Measurements from ENCODE around the gene HYAL1. TPM values are rescaled to one million over a fixed set of nuclear protein-coding genes. Genes with fewer than 3 reads are reported as not detected.
"Not testable (repeated sequence)": the region's sequence is repeated elsewhere in the genome, so short reads cannot be mapped to it uniquely, and the experiment has no call there.

The HYAL1 gene
- polyA plus RNA-seq, 1 donor = 2.1 TPM

DNA sequence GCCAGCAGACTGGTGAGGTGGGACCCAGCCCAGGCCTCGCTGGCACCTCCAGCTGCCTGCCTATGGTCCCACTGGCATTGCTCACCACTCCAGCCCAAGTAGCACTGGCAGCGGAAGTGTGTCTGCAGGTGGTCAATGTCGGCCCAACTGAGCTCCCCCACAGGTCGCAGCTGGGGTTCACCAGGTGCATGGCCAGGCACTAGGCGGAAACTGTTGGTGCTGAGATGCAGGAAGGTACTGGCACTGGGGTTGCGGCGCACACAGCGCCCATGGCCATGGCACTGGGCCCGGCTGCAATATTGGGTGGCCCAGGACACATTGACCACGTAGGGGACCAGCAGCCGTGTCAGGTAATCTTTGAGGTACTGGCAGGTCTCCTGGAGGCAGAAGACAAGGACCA lies 14.8 kb upstream of the HYAL1 start:
- DNase-seq = no peak

DNA sequence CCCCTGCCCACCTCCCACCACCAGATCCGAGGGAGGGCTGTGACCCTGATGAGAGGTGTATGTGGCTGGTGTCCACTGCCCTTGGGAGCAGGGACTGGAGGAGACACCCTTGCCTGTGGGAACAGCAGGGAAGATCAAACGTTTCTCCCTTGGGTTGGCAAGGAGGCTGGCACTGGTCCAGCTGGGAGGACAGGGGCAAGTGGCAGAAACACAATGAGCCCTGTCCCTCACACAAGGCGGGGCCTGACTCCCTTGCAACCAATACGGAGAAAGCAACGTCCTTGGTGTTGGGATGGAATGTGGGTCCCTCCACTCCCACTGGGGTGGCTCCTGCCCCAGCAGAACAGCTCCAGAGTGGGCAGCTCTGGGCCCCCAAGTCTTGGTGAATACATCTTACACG lies 13.9 kb upstream of the HYAL1 start:
- DNase-seq = no peak

GRCh38 chr3:50316657-50317242 lies 13.4 kb upstream of the HYAL1 start:
- no peak for DNase-seq

DNA sequence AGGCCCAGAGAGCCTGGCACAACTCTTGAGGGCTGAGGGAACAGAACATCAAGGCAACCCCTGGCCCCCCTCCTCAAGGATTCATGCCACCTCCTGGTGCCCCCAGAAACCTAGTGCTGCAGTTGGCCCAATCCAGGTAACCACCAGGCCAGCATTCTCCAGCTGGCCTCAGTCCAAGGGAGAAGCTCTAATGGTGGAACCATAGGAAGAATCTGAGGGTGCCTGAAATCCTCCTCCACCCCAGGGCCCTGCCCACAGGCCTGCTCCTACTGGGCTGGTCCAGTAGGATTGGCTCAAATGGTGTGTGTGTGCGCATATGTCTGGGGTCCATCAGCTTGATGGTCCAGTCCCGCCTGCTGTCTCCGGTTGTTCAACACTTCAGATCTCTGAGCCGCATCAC lies 11.4 kb upstream of the HYAL1 start:
- DNase-seq = no peak

GRCh38 chr3:50314342-50314741 lies 11.0 kb upstream of the HYAL1 start:
- DNase-seq = no peak

DNA sequence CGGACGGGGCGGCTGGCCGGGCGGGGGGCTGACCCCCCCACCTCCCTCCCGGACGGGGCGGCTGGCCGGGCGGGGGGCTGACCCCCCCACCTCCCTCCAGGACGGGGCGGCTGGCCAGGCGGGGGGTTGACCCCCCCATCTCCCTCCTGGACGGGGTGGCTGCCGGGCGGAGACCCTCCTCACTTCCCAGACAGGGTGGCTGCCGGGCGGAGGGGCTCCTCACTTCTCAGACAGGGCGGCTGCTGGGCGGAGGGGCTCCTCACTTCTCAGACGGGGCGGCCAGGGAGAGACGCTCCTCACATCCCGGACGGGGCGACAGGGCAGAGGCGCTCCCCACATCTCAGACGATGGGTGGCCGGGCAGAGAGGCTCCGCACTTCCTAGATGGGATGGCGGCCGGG lies 8.7 kb upstream of the HYAL1 start:
- not testable (repeated sequence) for DNase-seq

DNA sequence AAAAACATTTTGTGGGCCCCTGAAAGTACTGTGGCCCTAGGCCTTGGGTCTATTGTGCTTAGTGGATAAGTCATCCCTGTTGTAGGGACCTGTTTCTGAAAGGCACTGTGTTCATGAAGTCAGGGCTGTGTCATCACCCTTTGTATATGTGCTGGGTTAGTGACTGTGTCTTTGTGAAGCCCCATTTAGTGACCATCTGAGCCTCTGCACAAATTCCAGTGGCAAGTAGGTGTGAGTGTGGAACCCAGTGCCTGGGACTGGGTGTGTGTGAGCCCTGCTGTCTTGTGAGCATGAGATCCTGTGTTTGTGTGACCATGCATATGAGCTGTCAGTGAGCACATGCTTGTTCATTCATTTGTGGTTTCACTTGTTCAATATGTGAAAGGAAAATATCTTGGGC lies 1.2 kb upstream of the HYAL1 start:
- DNase-seq = no peak

DNA sequence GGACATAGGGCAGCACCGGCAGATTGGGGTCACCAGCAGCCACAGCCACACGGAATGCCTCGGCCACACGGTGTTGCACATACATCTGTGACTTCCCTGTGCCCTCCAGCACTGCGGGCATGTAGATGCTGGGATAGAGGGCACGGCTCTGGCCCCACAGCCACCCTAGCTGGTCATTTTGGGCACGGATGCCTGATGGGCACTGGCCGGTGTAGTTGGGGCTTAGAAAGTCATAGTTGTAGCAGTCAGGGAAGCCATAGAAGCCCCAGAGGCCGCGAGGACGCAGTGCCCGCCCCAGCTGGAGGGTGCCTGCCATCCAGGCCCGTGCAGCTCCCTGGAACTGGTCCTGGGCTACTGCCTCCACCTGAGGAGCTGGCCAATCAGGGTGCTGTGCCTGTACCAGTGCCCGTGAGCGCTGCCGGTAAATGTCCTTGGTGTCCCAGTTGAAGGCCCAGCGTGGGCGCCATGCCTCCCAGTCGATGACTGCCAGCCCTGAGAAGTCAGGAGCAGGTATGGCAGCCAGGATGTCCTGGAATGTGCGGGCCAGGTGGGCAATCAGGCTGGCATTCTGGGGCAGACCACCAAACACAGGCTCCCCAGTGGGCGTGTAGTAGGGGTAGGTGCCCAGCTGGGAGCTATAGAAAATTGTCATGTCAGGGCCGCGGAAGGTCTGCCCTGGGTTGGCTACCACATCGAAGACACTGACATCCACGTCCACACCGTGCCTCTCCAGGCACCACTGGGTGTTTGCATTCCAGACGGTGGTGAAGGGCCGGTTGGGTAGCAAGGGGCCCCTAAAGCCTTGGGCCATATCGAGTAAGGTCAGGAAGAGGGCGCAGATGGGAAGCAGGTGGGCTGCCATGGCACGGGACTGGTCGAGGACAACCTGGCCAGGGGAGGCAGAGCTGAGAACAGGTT lies 1.0 kb downstream of the HYAL1 start:
- no peak for DNase-seq

- no peak for DNase-seq
Observed at GRCh38 chr3:50300681-50301254, 2.6 kb downstream of the HYAL1 start.

- DNase-seq = no peak
Observed at GRCh38 chr3:50299929-50300680, 3.3 kb downstream of the HYAL1 start.

DNA sequence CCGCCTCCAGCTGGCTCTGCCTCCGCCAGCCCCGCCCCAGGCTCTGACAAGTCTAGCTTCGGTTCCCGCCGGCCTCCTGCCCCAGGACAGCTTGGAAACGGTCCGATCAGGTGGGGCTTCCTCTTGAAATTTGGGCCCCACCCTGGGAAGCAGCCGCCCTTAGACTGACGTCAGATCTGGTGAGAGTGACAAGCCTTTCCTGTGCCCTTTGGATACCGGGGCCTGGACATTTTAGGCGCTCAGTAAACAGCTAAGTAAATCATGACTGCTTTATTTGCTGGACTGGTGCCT lies 3.8 kb downstream of the HYAL1 start:
- no peak for DNase-seq

DNA sequence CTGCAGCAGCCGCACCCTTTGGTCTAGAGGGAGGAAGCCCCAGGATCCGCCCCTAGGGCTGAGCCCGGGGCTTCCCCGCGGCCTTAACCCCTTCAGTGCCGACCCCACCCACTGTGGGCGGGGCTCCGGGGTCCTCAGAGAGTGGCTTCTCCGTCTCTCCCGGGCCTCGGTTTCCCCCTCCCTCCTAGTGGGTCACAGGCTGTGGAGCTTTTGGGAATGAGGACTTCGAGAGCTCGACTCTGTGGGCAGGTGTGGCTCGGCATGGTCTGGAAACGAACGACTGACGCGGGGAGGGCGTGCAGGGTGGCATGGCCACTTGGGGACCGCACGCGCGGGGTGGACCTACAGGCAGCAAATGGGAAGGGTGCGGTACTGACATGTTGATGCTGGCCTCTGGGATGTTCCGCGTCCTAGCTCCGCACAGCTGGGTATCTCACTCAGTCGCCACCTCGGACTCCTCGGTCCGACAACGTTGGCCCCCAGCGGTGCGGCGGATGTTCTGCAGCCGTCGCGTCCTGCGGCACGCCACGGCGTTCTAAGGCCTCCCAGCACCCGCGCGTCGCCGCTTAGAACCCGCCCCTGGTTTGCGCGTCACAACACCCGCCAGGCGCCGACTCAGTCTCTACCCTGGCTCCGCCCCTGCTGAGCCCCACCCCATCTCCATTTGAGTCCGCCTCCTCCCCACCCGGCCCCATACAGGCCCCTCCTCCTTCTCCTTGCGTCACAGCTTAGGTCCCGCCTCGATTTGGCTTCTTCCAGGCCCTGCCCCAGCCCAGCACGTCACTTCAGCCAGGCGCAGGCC lies 4.3 kb downstream of the HYAL1 start, which contains the start of the genes HYAL3 and NAA80:
TSS of gene HYAL3 (minus strand) at position 570 of the 802 bp plus-strand sequence. CDS start 3,803 bp downstream, outside the sequence.
TSS of gene NAA80 (minus strand) at position 570 of the 802 bp plus-strand sequence. CDS start 1,942 bp downstream, outside the sequence.
- peak; percentile 99 for DNase-seq

- no peak for DNase-seq
Observed at GRCh38 chr3:50297896-50298725, 5.3 kb downstream of the HYAL1 start.

DNA sequence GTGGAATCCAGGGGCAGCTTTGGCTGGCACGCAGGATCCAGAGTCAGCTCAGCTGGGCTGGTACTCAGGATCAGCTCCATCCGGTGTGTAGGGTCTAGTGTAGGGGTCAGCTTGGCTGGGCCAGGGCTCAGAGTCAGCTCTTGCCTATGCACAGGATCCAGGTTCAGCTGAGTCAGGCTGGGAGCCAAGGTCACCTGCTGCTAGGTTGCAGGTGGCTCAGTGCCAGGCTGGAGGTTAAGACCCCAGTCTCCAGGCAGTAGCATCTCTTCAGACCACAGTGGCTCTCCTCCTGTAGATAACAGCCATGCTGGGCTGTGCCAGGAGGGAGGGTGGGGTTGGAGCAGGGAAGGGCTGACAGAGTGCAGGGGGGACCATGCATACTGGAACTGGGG lies 6.0 kb downstream of the HYAL1 start:
- no peak for DNase-seq

DNA sequence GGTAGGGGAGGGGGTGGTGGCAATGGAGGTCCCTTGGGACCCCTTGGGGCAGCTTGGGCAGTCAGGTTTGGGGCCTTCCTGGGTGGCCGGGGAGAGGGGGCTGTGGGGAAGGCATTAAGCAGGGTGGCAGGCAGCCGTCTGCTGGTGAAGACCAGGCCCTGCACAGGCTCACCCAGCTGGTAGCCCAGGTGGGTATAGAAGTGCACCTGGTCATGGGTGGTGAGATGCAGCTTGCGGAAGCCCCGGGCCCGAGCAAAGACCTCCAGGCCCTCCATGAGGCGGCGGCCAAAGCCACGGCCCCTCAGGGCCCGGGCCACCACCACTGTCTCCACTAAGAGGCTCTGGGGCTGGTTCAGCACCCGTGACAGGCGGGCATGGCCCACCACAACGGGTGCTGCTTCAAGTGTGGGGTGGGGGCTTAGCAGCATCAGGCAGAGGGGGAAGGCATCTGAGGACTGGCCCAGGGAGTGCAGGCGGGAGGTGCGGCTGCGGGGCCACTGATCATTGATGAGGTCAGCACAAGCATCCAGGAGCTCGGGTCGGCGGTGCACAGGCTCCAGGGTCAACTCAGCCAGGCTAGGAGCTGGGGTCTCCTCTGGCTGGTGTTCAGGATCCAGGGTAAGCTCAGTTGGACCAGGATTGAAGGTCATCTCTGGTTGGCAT lies 6.5 kb downstream of the HYAL1 start:
- no peak for DNase-seq

DNA sequence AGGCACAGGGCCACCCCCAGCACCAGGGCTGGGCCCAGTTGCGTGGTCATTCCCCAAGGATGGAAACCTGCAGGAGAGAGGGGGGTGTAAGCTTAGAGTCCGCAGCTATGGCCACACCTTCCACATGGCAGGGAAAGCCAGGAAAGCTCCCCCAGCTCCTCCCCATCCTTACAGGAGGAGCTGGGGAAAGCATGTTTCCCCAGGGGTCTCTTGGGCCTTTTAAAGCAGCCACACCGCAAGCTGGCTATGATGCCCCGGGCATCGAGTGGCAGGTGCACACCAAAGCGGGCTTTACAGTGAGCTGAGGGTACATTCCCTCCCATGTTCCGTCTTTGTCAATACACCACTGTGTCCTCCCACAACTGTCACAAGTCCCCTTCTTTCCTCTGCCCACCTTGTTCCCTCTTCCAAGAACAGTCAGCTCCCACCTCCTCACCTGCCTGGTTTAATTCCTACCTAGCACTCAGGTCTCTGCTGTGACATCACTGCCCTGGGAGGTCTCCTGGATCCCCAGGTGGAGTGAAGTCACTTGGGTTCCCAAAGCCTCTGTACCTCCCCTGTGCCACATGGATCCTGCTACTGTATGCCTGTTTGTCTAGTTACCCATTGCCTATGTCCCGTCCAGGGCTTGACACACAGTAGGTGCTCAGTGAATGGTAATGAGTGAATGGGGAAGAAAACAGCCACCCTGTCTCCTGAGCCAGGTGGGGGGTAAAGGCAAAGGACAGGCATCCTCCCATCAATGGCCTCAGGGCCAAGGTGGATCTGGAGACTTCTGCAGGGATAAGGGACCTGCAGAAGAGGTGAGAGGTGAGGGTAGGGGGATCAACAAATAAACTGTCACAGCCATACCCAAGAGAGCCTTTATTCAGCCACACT lies 7.6 kb downstream of the HYAL1 start:
- no peak for DNase-seq

DNA sequence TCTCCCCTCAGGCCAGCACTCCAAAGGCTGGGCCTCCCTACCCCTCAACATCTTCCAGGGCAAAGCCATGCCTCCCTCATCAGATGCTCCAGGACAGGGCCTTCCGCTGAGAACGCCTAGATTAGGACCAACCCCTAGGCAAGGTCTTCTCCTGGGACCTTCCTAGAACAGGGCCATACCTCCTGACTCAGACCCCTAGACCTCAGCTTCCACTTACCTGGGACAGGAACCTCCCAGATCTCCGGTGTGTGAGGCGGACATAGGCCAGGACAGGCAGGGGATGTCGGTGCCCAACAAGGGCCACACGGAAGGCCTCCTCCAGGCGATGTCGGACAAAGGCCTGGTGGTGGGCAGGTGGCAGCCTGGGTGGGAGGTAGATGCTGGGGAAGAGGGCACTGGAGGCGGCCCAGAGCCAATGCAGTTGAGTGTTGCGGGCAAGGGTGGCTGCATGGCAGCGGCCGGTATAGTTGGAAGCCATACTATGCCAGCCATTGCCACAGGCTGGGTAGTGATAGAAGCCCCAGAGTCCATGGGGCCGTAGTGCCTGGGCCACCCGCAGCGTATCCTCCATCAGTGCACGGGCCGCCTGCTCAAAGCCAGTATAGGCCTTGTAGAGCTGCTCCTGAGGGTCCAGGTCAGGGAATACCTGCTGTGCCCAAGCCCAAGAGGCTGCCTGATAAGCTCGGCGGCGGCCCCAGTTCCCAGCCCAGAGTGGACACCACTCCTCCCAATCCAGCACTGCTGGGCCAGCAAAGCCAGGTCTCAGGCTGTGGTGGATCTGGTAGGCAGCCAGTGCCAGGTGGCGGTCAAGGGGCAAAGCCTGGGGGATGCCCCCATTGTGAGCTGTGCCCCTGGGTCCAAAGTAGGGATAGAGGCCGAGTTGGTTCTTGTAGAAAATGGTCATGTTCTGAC lies 8.6 kb downstream of the HYAL1 start:
- DNase-seq = no peak

DNA sequence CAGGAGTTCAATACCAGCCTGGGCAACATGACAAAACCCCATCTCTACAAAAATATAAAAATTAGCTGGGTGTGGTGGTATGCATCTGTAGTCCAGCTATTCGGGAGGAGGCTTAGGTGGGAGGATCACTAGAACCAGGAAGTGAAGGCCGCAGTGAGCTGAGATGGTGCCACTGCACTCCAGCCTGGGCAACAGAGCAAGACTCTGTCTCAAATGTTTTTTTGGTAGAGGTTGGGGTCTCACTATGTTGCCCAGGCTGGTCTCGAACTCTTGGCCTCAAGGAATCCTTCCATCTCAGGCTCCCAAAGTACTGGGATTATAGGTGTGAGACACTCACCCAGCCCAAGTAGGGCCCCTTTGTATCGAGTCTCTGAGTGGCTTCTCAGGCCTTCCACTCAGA lies 9.3 kb downstream of the HYAL1 start:
- no peak for DNase-seq
